Kidney (tissue), 14 donors: Measurements from ENCODE around the gene PHF14. TPM values are rescaled to one million over a fixed set of nuclear protein-coding genes. Genes with fewer than 3 reads are reported as not detected.

Experiments
- DNase-seq, 5 donors: peaks; one replicate each; pipeline ENCODE4 v3.0.0-alpha.2; 2013 to 2020
- FAIRE-seq: peaks from 2 replicates; lab custom pipeline; 2012; peaks lifted over from hg19 to GRCh38; lab: Jason Lieb, UNC
- H3K27ac ChIP-seq, 2 donors: one replicate each; pipeline ENCODE4 v1.7.0; 2013; ENCODE audit warnings: low read depth in 2 of 2, low read length in 2 of 2, inconsistent platforms in 1 of 2
- H3K27me3 ChIP-seq: one replicate; pipeline ENCODE4 v1.7.1; 2013; ENCODE audit warnings: low read length, inconsistent platforms; ENCODE audit not compliant: control insufficient read depth, insufficient read depth
- H3K36me3 ChIP-seq, 3 donors: one replicate each; pipeline versions ENCODE4 v1.7.0 to v1.7.1; 2013; ENCODE audit warnings: low read length in 3 of 3, control low read depth in 1 of 3, inconsistent platforms in 1 of 3; ENCODE audit not compliant: insufficient read depth in 3 of 3, control insufficient read depth in 2 of 3
- H3K4me1 ChIP-seq, 3 donors: one replicate each; pipeline versions ENCODE4 v1.7.0 to v1.7.1; 2013; ENCODE audit warnings: low read length in 3 of 3, inconsistent platforms in 1 of 3, low read depth in 1 of 3; ENCODE audit not compliant: control insufficient read depth in 2 of 3, insufficient read depth in 2 of 3
- H3K4me3 ChIP-seq, 3 donors: one replicate each; pipeline versions ENCODE4 v1.7.0 to v1.8.1; 2013; ENCODE audit warnings: low read length in 3 of 3, control low read depth in 1 of 3, inconsistent platforms in 1 of 3
- H3K9ac ChIP-seq, 3 donors: one replicate each; pipeline versions ENCODE4 v1.7.0 to v1.7.1; 2013; ENCODE audit warnings: low read length in 3 of 3, control low read depth in 1 of 3, inconsistent platforms in 1 of 3
- H3K9me3 ChIP-seq, 3 donors: one replicate each; pipeline versions ENCODE4 v1.7.0 to v1.7.1; 2013; ENCODE audit warnings: low read length in 3 of 3, control low read depth in 1 of 3, inconsistent platforms in 1 of 3; ENCODE audit not compliant: control insufficient read depth in 2 of 3, insufficient read depth in 1 of 3
- CTCF ChIP-seq: IDR thresholded peaks from 3 replicates; pipeline ENCODE4 v1.5.1; 2012; ENCODE audit warnings: mild to moderate bottlenecking, moderate library complexity, borderline replicate concordance; ENCODE audit not compliant: insufficient read depth; ENCODE audit errors: extremely low read depth
- intact Hi-C: fragments of 100-400 bp; cut with DNase I; formaldehyde crosslinking; loops from one replicate; pipeline ENCODE4 v1.11.1; 2022
- polyA plus RNA-seq: library from polyadenylated mRNA; stranded (reverse); fragments of 350-450 nt; fragmentation: Illumina TruSeq; extraction: RNeasy Lipid Tissue Mini Kit (QIAGEN cat#74804); gene quantifications from one replicate; pipeline ENCODE4 v1.2.3, GENCODE V29; 2014; ENCODE audit warnings: low read depth, low replicate concordance; ENCODE audit not compliant: insufficient read depth
- total RNA-seq: library from RNA; stranded (reverse); fragmentation: NEBNext Ultra II Directional; extraction: Animal tissue kit (Norgen Biotek cat#: 25700); gene quantifications from one replicate; pipeline ENCODE4 v1.2.1, GENCODE V29; 2021
- donor health status: control.
- donor health status: control.
- donor health status: control.
- donor health status: control.
- donor health status: control.
- donor health status: DM: yes; HTN: yes; CAD: no.
- donor health status: Normal renal cell carcinoma (clear cell type).

The PHF14 gene
- total and polyA plus RNA-seq, 2 donors from 2014 or later: 17.1 to 31.7 TPM

DNA sequence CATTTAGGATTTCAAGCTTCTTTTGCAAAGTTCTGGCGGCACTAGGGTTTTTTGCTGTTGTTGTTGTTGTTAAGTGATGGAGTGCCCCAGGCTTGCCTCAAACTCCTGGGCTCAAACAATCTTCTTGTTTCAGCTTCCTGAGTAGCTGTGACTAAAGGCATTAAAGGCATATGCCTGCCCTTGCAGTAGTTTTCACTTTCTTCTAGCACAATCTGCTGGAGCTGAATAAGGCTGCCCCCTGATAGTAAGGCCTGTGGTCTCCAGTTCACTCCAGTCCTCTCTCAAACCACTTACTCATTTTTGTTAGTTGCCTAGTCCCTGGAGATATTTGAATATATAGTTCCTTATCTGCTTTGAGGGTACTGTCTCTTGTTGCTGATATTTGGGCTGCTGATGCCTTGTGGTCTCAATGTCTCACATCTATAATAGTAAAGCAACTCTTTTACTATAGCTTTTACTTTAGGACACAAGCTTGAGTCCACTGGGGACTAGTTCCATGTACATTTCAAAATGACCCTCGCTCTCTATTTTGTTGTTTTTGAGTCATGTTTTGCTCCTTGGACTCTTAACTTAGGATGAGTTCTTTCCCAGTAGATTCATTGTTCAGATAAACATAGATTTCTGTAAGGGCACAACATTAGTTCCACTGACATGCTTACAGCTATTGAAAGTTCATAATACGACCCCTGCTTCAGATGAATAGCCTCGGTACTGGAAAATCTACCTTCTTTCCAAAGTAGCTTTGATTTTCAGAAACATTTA is 25.5 kb downstream of the PHF14 start:
- FAIRE-seq: no peak
- H3K4me1 ChIP-seq: no peaks in the 10 kb centered on the region
- intact Hi-C loops: no loop called here
- no peak overlapping the region for H3K4me3 ChIP-seq
- no peaks in the 10 kb centered on the region for H3K36me3 ChIP-seq
- no peak overlapping the region for H3K9ac ChIP-seq
- no peak overlapping the region for H3K27ac ChIP-seq
- no peaks in the 10 kb centered on the region for H3K9me3 ChIP-seq
- H3K27me3 ChIP-seq: no peaks in the 10 kb centered on the region
- no peak for DNase-seq
- TF ChIP-seq CTCF: no peak

GRCh38 chr7:11005202-11005601 is 31.5 kb downstream of the PHF14 start:
- no peak for FAIRE-seq
- intact Hi-C loops: no loop called here
- Histone ChIP-seq H3K36me3 (no peaks in the 10 kb centered on the region), H3K27me3 (no peaks in the 10 kb centered on the region), H3K4me1 (no peaks in the 10 kb centered on the region), H3K9ac (no peak overlapping the region), H3K27ac (no peak overlapping the region), H3K4me3 (no peak overlapping the region), H3K9me3 (no peaks in the 10 kb centered on the region)
- peak in 1 of 5 donors; percentile 2 for DNase-seq
- no peak for TF ChIP-seq CTCF

GRCh38 chr7:11006291-11006690 is 32.6 kb downstream of the PHF14 start:
- DNase-seq: no peak
- Histone ChIP-seq H3K27me3 (no peaks in the 10 kb centered on the region), H3K4me3 (no peak overlapping the region), H3K36me3 (no peaks in the 10 kb centered on the region), H3K4me1 (no peaks in the 10 kb centered on the region), H3K27ac (no peak overlapping the region), H3K9ac (no peak overlapping the region), H3K9me3 (no peaks in the 10 kb centered on the region)
- intact Hi-C loops: no loop called here
- FAIRE-seq: no peak
- TF ChIP-seq CTCF: no peak
